Duodenal mucosa (tissue), 2 donors: Measurements from ENCODE around the gene UTY.
A peak's percentile ranks its signal among the peaks of the same experiment; 100 is the strongest.

Source experiments
- H3K27ac ChIP-seq: one replicate; pipeline ENCODE4 v1.7.0; 2013; ENCODE audit warnings: low read depth, low read length
- H3K27me3 ChIP-seq, 2 donors: one replicate each; pipeline ENCODE4 v1.7.0; 2013; ENCODE audit warnings: low read length in 2 of 2, control low read depth in 1 of 2; ENCODE audit not compliant: insufficient read depth in 2 of 2, control insufficient read depth in 1 of 2
- H3K36me3 ChIP-seq, 2 donors: one replicate each; pipeline ENCODE4 v1.7.0; 2013; ENCODE audit warnings: low read length in 2 of 2, control low read depth in 1 of 2; ENCODE audit not compliant: insufficient read depth in 2 of 2, control insufficient read depth in 1 of 2
- H3K4me1 ChIP-seq, 2 donors: one replicate each; pipeline ENCODE4 v1.7.0; 2013; ENCODE audit warnings: low read length in 2 of 2, control low read depth in 1 of 2; ENCODE audit not compliant: insufficient read depth in 2 of 2, control insufficient read depth in 1 of 2
- H3K4me3 ChIP-seq, 2 donors: one replicate each; pipeline ENCODE4 v1.7.0; 2013; ENCODE audit warnings: low read length in 2 of 2, low read depth in 1 of 2
- H3K9ac ChIP-seq, 2 donors: one replicate each; pipeline ENCODE4 v1.7.0; 2013; ENCODE audit warnings: low read length in 2 of 2, low read depth in 1 of 2
- H3K9me3 ChIP-seq, 2 donors: one replicate each; pipeline ENCODE4 v1.7.0; 2013; ENCODE audit warnings: low read length in 2 of 2, control low read depth in 1 of 2; ENCODE audit not compliant: control insufficient read depth in 1 of 2

The UTY gene

DNA sequence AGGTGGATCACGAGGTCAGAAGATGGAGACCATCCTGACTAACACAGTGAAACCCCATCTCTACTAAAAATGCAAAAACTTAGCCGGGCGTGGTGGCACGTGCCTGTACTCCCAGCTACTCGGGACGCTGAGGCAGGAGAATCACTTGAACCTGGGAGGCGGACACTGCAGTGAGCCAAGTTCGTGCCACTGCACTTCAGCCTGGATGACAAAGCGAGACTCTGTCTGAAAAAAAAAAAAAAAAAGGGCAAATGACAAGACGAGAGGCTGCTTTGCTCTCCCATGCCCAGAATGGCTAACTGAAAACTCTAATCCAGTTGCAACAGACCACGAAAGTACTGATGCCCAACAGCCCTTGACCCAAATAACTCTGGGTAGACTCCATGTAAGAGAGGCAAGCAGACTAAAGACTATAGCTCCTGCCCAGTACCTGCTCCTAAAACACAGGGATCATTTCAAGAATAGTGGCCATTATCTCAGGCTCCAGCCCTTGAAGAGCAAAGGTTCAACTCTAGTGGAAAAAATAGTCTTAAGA, 29.2 kb downstream of the UTY start:
- Histone ChIP-seq H3K4me3 (no peak overlapping the region), H3K36me3 (peaks cover 0 to 2% of the 10 kb centered on the region in 2 donors), H3K4me1 (no peaks in the 10 kb centered on the region), H3K27me3 (no peaks in the 10 kb centered on the region), H3K27ac (no peak overlapping the region), H3K9ac (no peak overlapping the region), H3K9me3 (no peaks in the 10 kb centered on the region)

DNA sequence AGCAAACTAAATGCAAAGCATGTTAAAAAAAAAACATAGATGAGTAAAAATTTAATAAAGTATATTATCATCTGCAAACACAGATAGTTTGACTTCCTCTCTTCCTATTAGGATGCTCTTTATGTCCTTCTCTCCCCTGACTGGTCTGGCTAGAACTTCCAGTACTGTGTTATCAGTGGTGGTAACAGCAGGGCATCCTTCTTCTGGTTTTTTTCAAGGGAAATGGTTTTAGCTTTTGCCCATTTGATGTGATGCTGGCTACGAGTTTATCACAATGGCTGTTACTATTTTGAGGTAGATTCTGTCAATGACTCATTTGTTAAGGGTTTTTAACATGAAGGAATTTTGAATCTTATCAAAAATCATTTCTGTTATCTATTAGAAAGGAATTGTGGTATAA, 34.3 kb downstream of the UTY start:
- no peak overlapping the region for H3K4me3 ChIP-seq
- no peaks in the 10 kb centered on the region for H3K9me3 ChIP-seq
- no peaks in the 10 kb centered on the region for H3K4me1 ChIP-seq
- peaks cover 6 to 10% of the 10 kb centered on the region in 2 donors for H3K36me3 ChIP-seq
- no peak overlapping the region for H3K27ac ChIP-seq
- no peak overlapping the region for H3K9ac ChIP-seq
- no peaks in the 10 kb centered on the region for H3K27me3 ChIP-seq

GRCh38 chrY:13443146-13443545, 36.7 kb downstream of the UTY start:
- no peaks in the 10 kb centered on the region for H3K9me3 ChIP-seq

DNA sequence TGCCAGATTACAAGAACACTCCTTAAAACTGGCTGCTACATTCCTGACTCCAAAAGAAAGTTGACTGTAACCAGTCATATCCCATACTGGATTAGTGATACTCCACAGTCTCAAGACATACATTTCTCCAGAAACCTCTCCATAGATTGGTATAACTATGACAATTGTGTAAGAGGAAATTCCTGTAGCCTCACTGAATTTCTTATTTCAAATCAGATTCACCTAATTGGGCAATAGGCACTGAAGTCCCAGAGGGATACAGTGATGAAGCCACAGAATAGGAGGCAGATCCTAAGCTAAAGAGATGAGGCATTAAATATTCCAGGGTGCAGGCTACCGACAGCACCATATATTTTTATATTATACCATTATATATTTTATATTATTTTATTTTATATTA, 39.0 kb downstream of the UTY start:
- no peak overlapping the region for H3K4me3 ChIP-seq
- peaks cover 6 to 12% of the 10 kb centered on the region in 2 donors for H3K36me3 ChIP-seq
- no peak overlapping the region for H3K9ac ChIP-seq
- no peak overlapping the region for H3K27ac ChIP-seq
- H3K27me3 ChIP-seq, result no peaks in the 10 kb centered on the region
- H3K4me1 ChIP-seq, result no peaks in the 10 kb centered on the region
- no peaks in the 10 kb centered on the region for H3K9me3 ChIP-seq

More at GRCh38 chrY:13443146-13443545, 36.7 kb downstream of the UTY start:
- Histone ChIP-seq H3K4me1 (no peaks in the 10 kb centered on the region), H3K27me3 (no peaks in the 10 kb centered on the region), H3K9ac (no peak overlapping the region), H3K36me3 (peaks cover 6 to 12% of the 10 kb centered on the region in 2 donors), H3K27ac (no peak overlapping the region), H3K4me3 (no peak overlapping the region)

- Histone ChIP-seq H3K4me1 (no peaks in the 10 kb centered on the region), H3K36me3 (peaks cover 0 to 2% of the 10 kb centered on the region in 2 donors), H3K27ac (no peak overlapping the region), H3K27me3 (no peaks in the 10 kb centered on the region), H3K9me3 (no peaks in the 10 kb centered on the region), H3K4me3 (peak overlapping the region; percentile 48 to 62), H3K9ac (no peak overlapping the region)
Observed at GRCh38 chrY:13435968-13436937, 43.6 kb downstream of the UTY start.

GRCh38 chrY:13435206-13435967, 44.4 kb downstream of the UTY start:
- Histone ChIP-seq H3K9me3 (no peaks in the 10 kb centered on the region), H3K36me3 (peaks cover 0 to 2% of the 10 kb centered on the region in 2 donors), H3K4me1 (no peaks in the 10 kb centered on the region), H3K4me3 (peak overlapping the region; percentile 48 to 62), H3K27me3 (no peaks in the 10 kb centered on the region), H3K9ac (no peak overlapping the region), H3K27ac (no peak overlapping the region)

DNA sequence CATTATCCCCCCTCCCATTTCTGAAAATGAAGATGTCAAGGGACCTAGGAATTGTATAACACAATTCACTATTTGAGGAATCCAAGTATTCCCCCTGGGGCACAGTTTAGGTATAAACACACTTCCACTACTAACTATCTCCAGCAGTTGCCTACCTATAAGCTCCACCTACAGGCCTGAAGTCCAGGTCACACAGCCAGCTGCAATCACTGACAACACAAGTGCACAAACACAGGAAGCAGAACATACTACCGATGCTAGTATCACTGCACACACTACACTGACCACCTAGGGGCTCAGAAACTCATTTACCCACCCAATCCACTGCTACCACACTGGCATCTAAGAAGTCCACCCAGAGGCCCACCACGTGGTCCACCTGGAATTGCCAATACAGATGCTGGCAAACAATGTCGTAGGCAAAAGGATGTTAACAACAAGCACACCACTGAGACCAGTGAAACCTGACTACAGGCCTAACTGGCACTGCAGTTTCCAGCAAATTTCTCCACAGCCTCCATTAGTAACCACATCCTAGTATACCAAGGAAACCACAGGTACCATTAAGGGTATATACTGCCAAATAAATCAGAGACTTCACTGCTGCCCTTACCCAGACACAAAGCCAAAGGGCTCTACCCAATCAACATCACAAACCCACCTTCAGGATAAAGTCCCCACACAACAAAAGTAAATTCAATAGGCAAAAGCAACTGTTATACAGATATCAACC, 47.4 kb downstream of the UTY start:
- Histone ChIP-seq H3K27ac (no peak overlapping the region), H3K4me3 (no peak overlapping the region), H3K4me1 (no peaks in the 10 kb centered on the region), H3K27me3 (no peaks in the 10 kb centered on the region), H3K9me3 (peaks cover 3 to 10% of the 10 kb centered on the region in 2 donors), H3K9ac (no peak overlapping the region), H3K36me3 (no peaks in the 10 kb centered on the region)

DNA sequence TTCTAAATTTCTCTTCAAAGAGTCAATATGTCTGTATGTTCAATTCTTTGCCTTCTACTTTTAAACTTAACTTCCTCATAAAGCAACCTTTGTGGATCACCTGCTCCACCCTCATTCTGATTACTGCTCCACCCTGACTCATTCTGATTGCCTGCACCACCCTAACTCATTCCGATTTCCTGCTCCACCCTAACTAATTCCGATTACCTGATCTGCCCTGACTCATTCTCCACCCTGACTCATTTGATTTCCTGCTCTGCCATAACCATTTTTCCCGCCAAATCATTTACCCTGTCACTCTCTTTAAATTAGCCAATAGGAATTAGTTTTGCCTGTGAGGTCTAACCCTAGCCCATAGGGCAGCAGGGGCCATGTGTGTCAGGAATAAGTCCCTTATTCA, 50.3 kb downstream of the UTY start:
- peaks cover 3 to 11% of the 10 kb centered on the region in 2 donors for H3K9me3 ChIP-seq
- no peaks in the 10 kb centered on the region for H3K4me1 ChIP-seq
- H3K4me3 ChIP-seq, result no peak overlapping the region
- H3K27me3 ChIP-seq, result no peaks in the 10 kb centered on the region
- peaks cover 0 to 5% of the 10 kb centered on the region in 2 donors for H3K36me3 ChIP-seq
- H3K27ac ChIP-seq, result no peak overlapping the region
- H3K9ac ChIP-seq, result no peak overlapping the region

GRCh38 chrY:13423281-13423732, 56.5 kb downstream of the UTY start:
- Histone ChIP-seq H3K4me3 (no peak overlapping the region), H3K9me3 (peaks cover 0 to 7% of the 10 kb centered on the region in 2 donors), H3K27me3 (no peaks in the 10 kb centered on the region), H3K36me3 (peaks cover 0 to 5% of the 10 kb centered on the region in 2 donors), H3K9ac (no peak overlapping the region), H3K4me1 (no peaks in the 10 kb centered on the region), H3K27ac (no peak overlapping the region)
